HPDE6-E6E7 (cell line): ENCODE data around the gene ORMDL2.
"Not testable (repeated sequence)": the region's sequence is repeated elsewhere in the genome, so short reads cannot be mapped to it uniquely, and the experiment has no call there.

Source experiments
- DNase-seq: peaks from one replicate; pipeline ENCODE4 v3.0.0; 2011; ENCODE audit warnings: missing footprints; ENCODE audit errors: extremely low spot score

Gene ORMDL2

DNA sequence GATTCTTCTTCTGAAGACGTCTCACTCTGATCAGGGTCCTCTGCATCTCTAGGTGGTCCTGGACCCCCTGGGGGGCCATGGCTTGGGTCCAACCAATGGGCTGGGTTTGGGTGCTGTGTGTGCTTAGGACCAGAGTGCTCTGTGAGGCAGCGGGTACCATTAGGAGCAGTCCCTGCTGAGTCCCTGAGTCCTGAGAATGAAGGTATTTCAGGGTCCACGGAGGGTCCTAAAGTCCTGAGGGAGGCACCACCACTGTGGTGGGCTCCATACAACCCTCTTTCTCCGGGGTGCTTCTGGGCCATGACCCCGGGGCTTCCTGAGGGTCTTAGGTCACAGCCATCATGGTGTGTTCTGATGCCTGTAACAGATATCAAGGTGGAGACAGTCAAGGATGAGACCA is 10.5 kb downstream of the ORMDL2 start:
- no peak for DNase-seq

- DNase-seq: no peak
Observed at GRCh38 chr12:55829967-55830600, 12.2 kb downstream of the ORMDL2 start.

DNA sequence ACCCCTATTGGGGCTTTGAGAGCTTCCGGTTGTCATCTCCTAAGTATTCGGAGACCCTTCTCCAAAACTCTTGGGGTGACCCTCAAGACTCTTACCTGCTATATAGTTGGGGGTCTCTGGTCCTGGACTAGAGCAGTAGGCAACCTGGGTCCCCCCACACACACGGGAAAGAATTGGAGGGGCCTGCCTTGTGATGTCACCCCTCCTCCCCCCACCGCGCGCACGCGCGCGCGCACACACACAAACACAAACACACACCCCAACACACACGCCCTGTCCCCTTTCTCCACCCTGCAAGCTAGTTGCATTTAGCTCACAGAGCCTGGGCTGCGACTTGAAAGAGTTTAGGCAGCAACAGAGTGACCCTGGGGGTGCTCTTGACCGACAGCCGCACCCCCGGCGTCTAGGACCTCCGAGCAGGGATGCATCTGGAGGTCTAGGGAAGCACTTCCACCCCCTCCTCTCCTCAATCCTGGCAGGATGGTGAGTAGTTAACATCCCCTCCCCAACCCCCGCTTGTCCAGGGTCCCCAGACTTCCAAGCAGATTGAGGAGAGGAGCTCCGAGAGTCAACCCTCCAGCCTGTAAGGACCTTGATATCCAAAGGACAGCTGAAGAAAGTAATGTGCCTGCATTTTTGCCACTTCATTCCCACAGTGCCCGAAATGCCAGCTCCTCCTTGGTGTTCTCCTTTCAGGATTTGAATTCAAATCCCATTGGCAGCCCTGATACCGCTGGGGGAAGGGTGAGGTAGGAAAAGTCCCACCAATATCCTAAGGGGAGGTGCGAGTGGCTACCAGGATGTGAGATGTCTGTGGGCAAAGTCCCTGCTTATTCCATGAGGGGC is 13.0 kb downstream of the ORMDL2 start:
- DNase-seq: no peak

DNA sequence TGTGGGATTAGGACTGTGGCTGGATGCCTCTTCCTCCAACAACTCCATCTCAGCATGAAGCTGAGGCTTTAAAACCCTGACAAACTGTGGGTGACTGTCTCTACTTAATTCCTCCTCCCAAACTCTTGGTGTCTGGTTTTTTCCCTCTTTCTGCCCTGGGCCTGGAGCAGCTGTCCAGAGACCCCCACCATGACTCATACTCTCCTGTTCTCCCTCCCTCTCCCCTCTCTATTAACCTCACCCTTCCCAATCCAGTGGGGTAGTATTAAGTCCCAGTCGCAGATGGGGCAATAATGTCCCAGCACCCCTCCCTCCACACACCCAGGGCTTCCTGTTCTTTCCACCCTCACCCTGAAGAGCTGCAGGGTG is 13.6 kb downstream of the ORMDL2 start:
- DNase-seq: no peak

DNA sequence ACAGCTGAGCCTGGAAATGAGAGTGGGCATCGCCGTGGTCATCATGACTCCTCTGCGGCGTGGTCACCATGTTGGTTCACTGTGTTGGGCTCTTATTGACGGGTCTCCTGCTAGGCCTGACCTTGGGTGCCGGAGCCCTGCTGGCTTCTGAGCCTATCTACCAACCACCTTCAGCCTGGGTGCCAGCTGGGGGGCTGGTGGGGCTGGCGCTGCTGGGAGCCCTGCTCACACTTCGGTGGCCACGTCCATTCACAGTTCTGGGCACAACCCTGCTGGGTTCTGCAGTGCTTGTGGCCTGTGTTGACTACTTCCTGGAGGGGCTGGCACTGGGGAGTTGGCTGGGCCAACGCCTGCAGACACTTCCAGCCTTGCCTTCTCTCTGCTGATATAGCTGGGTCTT is 15.2 kb downstream of the ORMDL2 start:
- DNase-seq: no peak

DNA sequence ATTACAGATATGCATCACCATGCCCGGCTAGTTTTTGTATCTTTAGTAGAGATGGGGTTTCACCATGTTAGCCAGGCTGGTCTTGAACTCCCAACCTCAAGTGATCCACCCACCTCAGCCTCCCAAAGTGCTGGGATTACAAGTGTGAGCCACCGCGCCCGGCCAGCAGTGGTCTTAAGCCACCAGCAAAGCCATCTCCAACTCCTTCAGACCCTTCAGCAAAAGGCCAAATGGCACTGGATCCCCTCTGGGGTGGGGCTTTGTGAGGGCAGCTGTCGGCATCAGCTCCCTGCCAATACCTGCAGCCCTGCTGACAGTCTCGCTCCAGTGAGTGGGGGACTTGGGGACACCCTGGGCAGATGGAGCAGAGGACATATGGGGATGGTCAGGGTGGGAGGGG is 16.6 kb downstream of the ORMDL2 start:
- DNase-seq: not testable (repeated sequence)

DNA sequence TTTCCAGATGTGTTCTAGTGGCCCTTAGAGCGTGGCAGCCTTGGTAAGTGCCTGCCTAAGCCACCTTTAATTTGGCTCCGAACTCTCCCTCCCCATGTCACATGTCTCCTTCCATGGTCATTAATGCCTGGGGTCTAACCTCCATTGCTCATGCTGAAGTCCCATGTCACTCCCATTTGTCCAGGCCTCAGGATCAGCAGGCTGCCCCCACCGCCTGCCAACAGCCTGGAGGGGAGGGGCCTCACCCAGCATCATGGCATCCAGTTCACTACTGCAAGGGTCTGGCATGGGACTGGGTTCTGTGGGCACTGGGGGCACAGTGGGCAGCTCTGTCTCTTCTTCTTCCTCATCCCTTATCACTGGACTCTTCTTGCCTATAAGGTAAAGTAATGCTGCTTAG is 20.5 kb downstream of the ORMDL2 start:
- no peak for DNase-seq

DNA sequence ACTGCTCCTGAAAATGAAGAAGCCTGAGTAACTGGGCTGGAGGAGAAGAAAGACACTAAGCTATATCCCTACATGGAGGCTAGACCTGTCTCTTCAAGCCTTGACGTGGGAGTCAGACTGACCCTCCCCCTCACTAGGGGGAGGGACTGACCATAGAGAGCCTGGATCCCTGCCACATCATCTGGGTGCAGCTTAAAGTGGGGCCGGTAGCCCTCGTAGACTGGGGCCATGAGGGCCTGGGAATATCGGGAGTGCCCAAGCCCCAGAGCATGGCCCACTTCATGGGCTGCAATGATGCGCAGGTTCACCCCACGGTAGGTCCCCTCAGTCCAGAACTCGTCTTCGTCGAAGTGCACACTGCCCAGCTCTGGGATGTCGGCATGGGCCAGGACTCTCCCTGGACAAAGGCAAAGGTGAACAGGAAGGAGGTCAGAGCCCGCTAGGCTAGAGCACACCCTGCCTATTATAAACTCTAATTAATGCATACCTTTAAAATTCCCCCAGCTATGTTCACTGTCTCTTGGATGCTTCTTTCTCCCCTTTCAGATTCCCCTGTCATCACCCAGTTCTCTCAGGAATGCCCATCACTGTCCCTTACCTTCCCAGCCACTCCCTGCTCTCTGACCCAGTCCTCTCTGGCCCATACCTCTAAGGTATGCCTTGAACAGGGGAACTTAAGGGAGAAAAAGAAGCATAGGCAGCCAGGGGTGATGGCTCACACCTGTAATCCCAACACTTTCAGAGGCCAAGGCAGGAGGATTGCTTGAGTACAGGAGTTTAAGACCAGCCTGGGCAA is 21.7 kb downstream of the ORMDL2 start:
- no peak for DNase-seq

- no peak for DNase-seq
Observed at GRCh38 chr12:55840581-55841351, 22.9 kb downstream of the ORMDL2 start.

DNA sequence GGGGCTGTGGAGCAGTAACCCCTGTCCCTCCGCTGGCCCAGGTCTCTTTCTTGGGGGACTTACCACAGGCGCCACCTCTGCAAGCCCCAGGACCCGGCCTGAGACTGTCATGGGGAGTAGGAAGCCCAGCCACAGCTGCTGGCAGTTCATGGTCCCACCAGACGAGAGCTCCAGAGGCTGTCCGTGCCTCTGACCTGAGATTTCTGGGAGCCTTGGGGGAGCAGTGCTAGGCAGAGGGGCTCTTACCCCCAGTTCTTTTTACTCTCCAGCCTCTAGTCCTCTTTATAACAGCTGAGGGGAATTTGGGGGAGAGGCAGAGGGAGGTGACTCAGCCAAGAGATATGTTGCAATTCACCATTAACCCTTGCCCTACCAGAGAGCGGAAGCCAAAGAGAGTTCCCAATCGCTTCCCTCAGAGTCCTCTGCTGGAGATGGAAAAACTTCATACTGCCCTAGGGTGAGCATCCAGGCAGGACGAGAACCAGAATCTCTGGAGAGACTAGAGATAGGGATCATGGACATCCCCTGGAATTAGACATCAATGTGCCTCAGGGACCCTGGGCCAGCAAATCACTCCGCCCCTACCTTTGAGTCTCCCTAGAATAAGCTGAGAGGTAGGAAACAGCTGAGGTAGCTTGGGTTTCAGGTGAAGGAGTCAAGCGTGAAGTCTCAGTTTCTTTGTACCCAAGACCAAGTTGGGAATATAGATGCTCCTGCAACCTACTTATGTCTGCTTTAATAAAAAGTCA is 25.0 kb downstream of the ORMDL2 start, which contains the start of gene MMP19:
TSS of gene MMP19 (minus strand) at position 256 of the 749 bp plus-strand sequence. CDS start at position 150, 106 bp downstream.
- DNase-seq: no peak

GRCh38 chr12:55843431-55843830 is 25.6 kb downstream of the ORMDL2 start:
- no peak for DNase-seq

GRCh38 chr12:55844961-55845360 is 27.1 kb downstream of the ORMDL2 start:
- DNase-seq: no peak

DNA sequence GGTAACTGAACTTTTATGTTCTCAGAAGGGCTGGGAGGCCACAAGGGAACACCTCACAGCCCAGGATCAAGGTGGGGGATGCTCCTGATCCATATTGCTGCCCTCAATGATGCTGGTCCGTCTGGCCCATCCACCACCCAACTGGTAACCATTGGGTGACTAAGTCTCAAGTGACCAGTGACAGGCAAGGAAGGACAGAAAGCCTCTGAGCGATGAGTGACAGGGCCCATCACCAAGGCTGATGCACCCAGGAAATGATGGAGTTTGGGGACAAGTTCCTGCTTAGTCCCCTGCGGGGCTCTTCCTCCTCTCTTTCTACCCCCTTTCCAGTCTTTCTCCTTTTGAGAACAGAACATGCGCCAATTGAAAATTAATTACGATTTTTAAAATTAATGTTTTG is 27.5 kb downstream of the ORMDL2 start:
- no peak for DNase-seq

DNA sequence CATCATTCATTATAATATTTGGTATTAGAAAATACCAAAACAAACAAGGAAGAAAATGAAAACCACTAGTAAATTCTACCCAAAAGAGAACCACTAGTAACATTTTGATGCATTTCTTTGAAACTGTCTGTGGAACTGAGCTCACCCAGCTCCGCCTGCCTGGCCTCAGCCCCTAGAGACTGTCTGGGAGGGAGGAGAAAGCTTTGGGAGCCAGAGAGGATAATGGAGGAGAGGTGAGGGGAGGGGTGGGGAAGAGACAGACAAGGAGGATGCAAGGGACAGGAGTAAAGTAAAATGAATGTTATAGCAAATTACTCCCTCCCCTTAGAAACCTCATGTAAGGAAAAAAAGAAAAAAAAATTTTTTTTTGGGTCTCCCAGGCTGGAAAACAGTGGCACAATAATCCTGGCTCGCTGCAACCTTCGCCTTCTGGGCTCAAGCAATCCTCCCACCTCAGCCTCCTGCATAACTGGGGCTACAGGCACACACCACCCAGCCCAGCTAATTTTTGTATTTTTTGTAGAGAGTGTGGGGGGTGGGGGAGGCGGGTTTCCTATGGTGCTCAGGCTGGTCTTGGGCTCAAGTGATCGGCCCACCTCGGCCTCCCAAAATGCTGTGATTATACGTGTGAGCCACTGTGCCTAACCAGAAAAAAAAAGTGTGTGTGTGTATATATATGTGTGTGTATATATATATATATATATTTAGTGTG is 28.1 kb downstream of the ORMDL2 start:
- no peak for DNase-seq

DNA sequence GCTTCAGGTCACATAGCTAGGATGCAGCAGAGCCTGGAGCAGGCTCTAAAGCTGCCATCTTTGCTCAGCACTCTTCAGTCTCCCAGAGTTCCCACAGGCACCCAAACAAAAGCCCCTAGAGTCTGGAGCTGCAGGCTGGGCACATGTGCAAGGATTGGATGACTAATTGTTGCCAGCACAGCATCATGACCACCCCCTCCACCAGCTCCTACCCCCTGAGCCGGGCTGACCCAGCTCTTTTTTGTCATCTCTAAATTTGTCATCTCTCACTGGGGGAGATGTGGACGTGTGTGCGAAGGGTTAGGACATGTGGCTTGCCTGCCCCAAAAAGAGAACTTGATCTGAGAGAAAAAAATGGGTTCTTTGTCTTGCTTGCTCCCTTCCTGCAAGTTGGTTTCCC is 29.2 kb downstream of the ORMDL2 start:
- DNase-seq: no peak

GRCh38 chr12:55847603-55848291 is 29.9 kb downstream of the ORMDL2 start:
- no peak for DNase-seq

- DNase-seq: no peak
Observed at GRCh38 chr12:55849616-55850343, 31.9 kb downstream of the ORMDL2 start.

GRCh38 chr12:55850401-55850800 is 32.6 kb downstream of the ORMDL2 start:
- DNase-seq: no peak

- no peak for DNase-seq
Observed at GRCh38 chr12:55850893-55851292, 33.1 kb downstream of the ORMDL2 start.
